ENCODE data around the gene CHST4. TPM values are rescaled to one million over a fixed set of nuclear protein-coding genes. Genes with fewer than 3 reads are reported as not detected.

CHST4 gene
- total RNA-seq, 1 experiment from 2014 or later: 5.9 TPM

GRCh38 chr16:71584543-71585317 is 58.5 kb downstream of the CHST4 start:
- Mint-ChIP-seq H3K9me3 (peaks cover 7 to 13% of the 10 kb centered on the region in 2 experiments), H3K36me3 (ENCODE audit: insufficient read depth in 1 of 3, low read depth in 3 of 3) (0 out of 7 replicates have a peak, but pooled peaks cover 0 to 2% (median 0%) of the 10 kb centered on the region in 3 experiments), H3K4me1 (no peaks in the 10 kb centered on the region), H3K27me3 (ENCODE audit: low read depth) (peaks cover 19% of the 10 kb centered on the region), H3K27ac (no peak overlapping the region), H3K4me3 (no peak overlapping the region)
- Histone ChIP-seq H4K20me1 (ENCODE audit: control insufficient read depth, insufficient read depth, insufficient read length) (no peaks in the 10 kb centered on the region), H2BK5ac (ENCODE audit: insufficient read length, low read length) (no peak overlapping the region), H4K8ac (replicated peaks; ENCODE audit: insufficient read length, low read depth, low read length) (no peak overlapping the region), H2BK120ac (ENCODE audit: low read depth, low read length, poor library complexity, severe bottlenecking) (no peak overlapping the region), H3K56ac (ENCODE audit: insufficient read length, low read depth, low read length) (no peak overlapping the region), H3K79me1 (ENCODE audit: insufficient read depth, low read depth, low read length, poor library complexity, severe bottlenecking) (no peaks in the 10 kb centered on the region), H3K9me3 (ENCODE audit: control insufficient read depth, low read depth, low read length) (no peaks in the 10 kb centered on the region), H3K23me2 (ENCODE audit: insufficient read length, low read depth, low read length, poor library complexity, severe bottlenecking) (no peaks in the 10 kb centered on the region), H4K91ac (ENCODE audit: insufficient read length, low read depth, low read length) (no peak overlapping the region), H3K23ac (ENCODE audit: insufficient read length, low read depth, low read length) (no peak overlapping the region), H3T11ph (ENCODE audit: low read length) (no peak overlapping the region), H3K18ac (ENCODE audit: insufficient read length, low read depth, low read length) (no peak overlapping the region), H2BK12ac (ENCODE audit: insufficient read length, low read depth, low read length) (no peak overlapping the region), H2AFZ (ENCODE audit: low read length) (no peak overlapping the region), H3K27me3 (ENCODE audit: insufficient read depth, low read length) (no peaks in the 10 kb centered on the region), H3K27ac (ENCODE audit: insufficient read length, low read depth, low read length) (no peak overlapping the region), H3K9ac (ENCODE audit: extremely low read depth, insufficient read length, low read length) (no peak overlapping the region), H3K79me2 (ENCODE audit: insufficient read depth, low read length) (no peaks in the 10 kb centered on the region), H2BK15ac (ENCODE audit: low read depth, low read length) (no peak overlapping the region), H2AK5ac (ENCODE audit: insufficient read length, low read length) (no peak overlapping the region), H3K4me1 (ENCODE audit: insufficient read depth, low read length) (no peaks in the 10 kb centered on the region), H2BK20ac (ENCODE audit: low read depth, low read length, poor library complexity, severe bottlenecking) (no peak overlapping the region), H3K4me2 (ENCODE audit: insufficient read depth, insufficient read length, low read length) (no peak overlapping the region), H3K4ac (ENCODE audit: low read depth, low read length) (no peak overlapping the region), H4K5ac (ENCODE audit: insufficient read length, low read depth, low read length) (no peak overlapping the region), H3K14ac (ENCODE audit: insufficient read depth, low read length) (no peak overlapping the region)
- WGBS (ENCODE audit: extremely low coverage, insufficient read length, low lambda C conversion rate): 100% methylated on average over 1 of the region's 3 CpGs
- TF ChIP-seq CTCF (conservative IDR thresholded peaks at IDR 0.05): no peak
- no peak for DNase-seq
